WERI-Rb-1 (cell line): ENCODE measurements around the gene HS2ST1.
A peak's percentile ranks its signal among the peaks of the same experiment; 100 is the strongest.

Experiments used
- DNase-seq: peaks from one replicate; pipeline ENCODE4 v3.0.0-alpha.2; 2020
- H3K27ac ChIP-seq: fragments of 250-450 bp; sonication (Bioruptor Pico); 2 replicates; pipeline ENCODE4 v1.5.1; 2020; ENCODE audit warnings: mild to moderate bottlenecking, moderate library complexity
- H3K27me3 ChIP-seq: fragments of 250-450 bp; sonication (Bioruptor Pico); 2 replicates; pipeline ENCODE4 v1.5.1; 2021; ENCODE audit warnings: mild to moderate bottlenecking, low read depth, moderate library complexity; ENCODE audit not compliant: insufficient read depth, severe bottlenecking
- H3K36me3 ChIP-seq: fragments of 250-450 bp; sonication (Bioruptor Pico); 2 replicates; pipeline ENCODE4 v1.5.1; 2020; ENCODE audit warnings: mild to moderate bottlenecking, moderate library complexity
- H3K4me3 ChIP-seq: 2 replicates; pipeline ENCODE4 v1.5.1; 2011; ENCODE audit warnings: low read depth, mild to moderate bottlenecking, control low read depth, low read length
- H3K9me3 ChIP-seq: fragments of 250-450 bp; sonication (Bioruptor Pico); 2 replicates; pipeline ENCODE4 v1.5.1; 2021; ENCODE audit warnings: mild to moderate bottlenecking, moderate library complexity; ENCODE audit not compliant: severe bottlenecking
- CTCF ChIP-seq: IDR thresholded peaks from 2 replicates; pipeline ENCODE4 v1.5.1; 2011; ENCODE audit warnings: low read depth, mild to moderate bottlenecking, control low read depth, inconsistent platforms, low read length

The HS2ST1 gene

GRCh38 chr1:86906419-86906818 is 8.0 kb upstream of the HS2ST1 start:
- Histone ChIP-seq H3K27ac (no peak overlapping the region), H3K36me3 (peaks cover 42% of the 10 kb centered on the region), H3K9me3 (no peaks in the 10 kb centered on the region), H3K27me3 (no peaks in the 10 kb centered on the region), H3K4me3 (no peak overlapping the region)
- TF ChIP-seq CTCF: no peak
- no peak for DNase-seq

- Histone ChIP-seq H3K4me3 (no peak overlapping the region), H3K27ac (no peak overlapping the region), H3K27me3 (no peaks in the 10 kb centered on the region), H3K9me3 (no peaks in the 10 kb centered on the region), H3K36me3 (peaks cover 23% of the 10 kb centered on the region)
- TF ChIP-seq CTCF: no peak
- DNase-seq: no peak
Observed at GRCh38 chr1:86912281-86912900, 2.0 kb upstream of the HS2ST1 start.

GRCh38 chr1:86913399-86913895 is 988 bp upstream of the HS2ST1 start:
- peak overlapping the region; percentile 94 for H3K27ac ChIP-seq
- peaks cover 19% of the 10 kb centered on the region for H3K36me3 ChIP-seq
- TF ChIP-seq CTCF: no peak
- no peak for DNase-seq
- peak overlapping the region; percentile 97 for H3K4me3 ChIP-seq
- no peaks in the 10 kb centered on the region for H3K9me3 ChIP-seq
- no peaks in the 10 kb centered on the region for H3K27me3 ChIP-seq

GRCh38 chr1:86913896-86914600 is 387 bp upstream of the HS2ST1 start, which contains the start of gene SELENOF:
Gene SELENOF, minus strand, starts transcription at chr1:86914126. Its CDS starts 15 bp downstream, at chr1:86914111.
- H3K27ac ChIP-seq: peak within 1 kb of the TSS; percentile 94
- peak within 1 kb of the TSS; percentile 97 for H3K4me3 ChIP-seq
- no peak for TF ChIP-seq CTCF
- peaks cover 15% of the 10 kb centered on the region for H3K36me3 ChIP-seq
- H3K9me3 ChIP-seq: no peaks in the 10 kb centered on the region
- H3K27me3 ChIP-seq: no peaks in the 10 kb centered on the region
- DNase-seq: peak; percentile 99

- H3K36me3 ChIP-seq: peaks cover 8% of the 10 kb centered on the region
- no peak for TF ChIP-seq CTCF
- DNase-seq: peak; percentile 28
- H3K27me3 ChIP-seq: no peaks in the 10 kb centered on the region
- peak overlapping the region; percentile 89 for H3K27ac ChIP-seq
- H3K9me3 ChIP-seq: no peaks in the 10 kb centered on the region
- peak overlapping the region; percentile 86 for H3K4me3 ChIP-seq
Observed at GRCh38 chr1:86914998-86915736, 732 bp downstream of the HS2ST1 start.
